K562 (cell line): ENCODE data around the gene CCDC172. TPM values are rescaled to one million over a fixed set of nuclear protein-coding genes. Genes with fewer than 3 reads are reported as not detected.

Experiments
- ATAC-seq: fragments of 200-7000 bp; cut with Tn5 transposase; 3 replicates; pipeline ENCODE4 v1.9.1; 2020; ENCODE audit warnings: moderate library complexity
- BruUV-seq: library from RNA; stranded (reverse); fragments of 400-500 nt; replicated peaks from 2 replicates; lab custom pipeline; 2021; lab: Mats Ljungman, UMichigan
- CTCF ChIA-PET: fragments of 300-600 bp; formaldehyde crosslinking; extraction: SDS; loops from one replicate; lab custom pipeline; 2021; ENCODE audit warnings: low intra/inter-chr PET ratio; lab: Yijun Ruan, JAX
- POLR2A ChIA-PET: fragments of 300-600, 350-650 bp; sonication (Branson Sonifier 250); formaldehyde crosslinking; extraction: SDS; loops from one replicate; lab custom pipeline; 2021; ENCODE audit warnings: antibody characterized with exemption, inconsistent platforms; lab: Yijun Ruan, JAX
- DNase-seq, 4 experiments: peaks; one replicate each; pipeline versions ENCODE4 v3.0.0 to v3.0.0-alpha.2; 2011 to 2018; ENCODE audit warnings: low spot score in 3 of 4, mixed read lengths in 3 of 4; ENCODE audit errors: extremely low read depth in 1 of 4
- FAIRE-seq: peaks from 2 replicates; lab custom pipeline; 2011; peaks lifted over from hg19 to GRCh38; lab: Jason Lieb, UNC
- H2AFZ ChIP-seq: 2 replicates; pipeline ENCODE4 v1.6.0; 2011; ENCODE audit warnings: low read depth, low read length, control low read depth, inconsistent platforms
- H3K27ac ChIP-seq: fragments of 200-600 bp; 3 replicates; pipeline ENCODE4 v1.8.0; 2011; ENCODE audit warnings: low read depth, mild to moderate bottlenecking, control low read depth, inconsistent platforms, low read length, moderate library complexity, mixed read lengths; ENCODE audit errors: extremely low read depth
- H3K27me3 ChIP-seq, 2 experiments: fragments of 300-600 bp in 1 of 2; 2 replicates in 1 of 2; 3 replicates in 1 of 2; pipeline versions ENCODE4 v1.6.0 to v1.8.0; 2011; ENCODE audit warnings: inconsistent platforms in 2 of 2, low read length in 2 of 2, mild to moderate bottlenecking in 1 of 2, mixed read lengths in 1 of 2, moderate library complexity in 1 of 2; ENCODE audit not compliant: control insufficient read depth in 2 of 2, insufficient read depth in 2 of 2
- H3K36me3 ChIP-seq: fragments of 300-600 bp; 3 replicates; pipeline ENCODE4 v1.8.0; 2011; ENCODE audit warnings: mild to moderate bottlenecking, low read length, inconsistent platforms; ENCODE audit not compliant: control insufficient read depth, insufficient read depth
- H3K4me1 ChIP-seq, 2 experiments: fragments of 200-600 bp in 1 of 2; replicated peaks in 1 of 2; 2 replicates in 1 of 2; 3 replicates in 1 of 2; pipeline versions ENCODE4 v1.5.1 to v1.8.0; 2011; ENCODE audit warnings: inconsistent platforms in 2 of 2, low read length in 2 of 2, mild to moderate bottlenecking in 1 of 2, mixed read lengths in 1 of 2, moderate library complexity in 1 of 2; ENCODE audit not compliant: control insufficient read depth in 2 of 2, insufficient read depth in 2 of 2
- H3K4me2 ChIP-seq: 2 replicates; pipeline ENCODE4 v1.6.1; 2011; ENCODE audit warnings: low read length, control low read depth, inconsistent platforms, mixed read lengths; ENCODE audit not compliant: insufficient read depth
- H3K4me3 ChIP-seq: fragments of 200-600 bp; sonication (generic), shearing (Covaris generic); 2 replicates; pipeline ENCODE4 v1.5.1; 2016; ENCODE audit warnings: control low read depth, inconsistent platforms
- H3K79me2 ChIP-seq: fragments of 200-600 bp; 3 replicates; pipeline ENCODE4 v1.8.0; 2011; ENCODE audit warnings: low read length, inconsistent platforms; ENCODE audit not compliant: control insufficient read depth, insufficient read depth
- H3K9ac ChIP-seq, 2 experiments: 2 replicates each; pipeline versions ENCODE4 v1.6.0 to v1.6.1; 2011; ENCODE audit warnings: low read depth in 2 of 2, low read length in 2 of 2, control low read depth in 1 of 2, inconsistent platforms in 1 of 2, mild to moderate bottlenecking in 1 of 2, mixed read lengths in 1 of 2; ENCODE audit not compliant: insufficient read depth in 1 of 2
- H3K9me1 ChIP-seq: one replicate; pipeline ENCODE4 v1.6.0; 2011; ENCODE audit warnings: inconsistent platforms, mild to moderate bottlenecking, low read length, moderate library complexity; ENCODE audit not compliant: control insufficient read depth, insufficient read depth
- H3K9me3 ChIP-seq: replicated peaks from 2 replicates; pipeline ENCODE4 v1.5.1; 2011; ENCODE audit warnings: low read depth, low read length, inconsistent platforms; ENCODE audit not compliant: control insufficient read depth, insufficient read depth
- H4K20me1 ChIP-seq: replicated peaks from 2 replicates; pipeline ENCODE4 v1.6.1; 2011; ENCODE audit warnings: low read length, inconsistent platforms, mixed read lengths; ENCODE audit not compliant: control insufficient read depth, insufficient read depth
- ARNT ChIP-seq, 2 experiments: fragments of 450-650 bp; IDR thresholded peaks; 2 replicates each; pipeline ENCODE4 v1.6.1; 2016; ENCODE audit warnings: mild to moderate bottlenecking in 1 of 2
- CBFB ChIP-seq: sonication (generic); formaldehyde crosslinking; IDR thresholded peaks from 2 replicates; pipeline ENCODE4 v1.4.0; 2020; ENCODE audit warnings: mild to moderate bottlenecking, missing genetic modification reagents
- CC2D1A ChIP-seq: fragments of 450-650 bp; IDR thresholded peaks from 2 replicates; pipeline ENCODE4 v1.6.1; 2017; ENCODE audit warnings: mild to moderate bottlenecking
- CUX1 ChIP-seq: fragments of 200-800 bp; sonication (Bioruptor generic); IDR thresholded peaks from 2 replicates; pipeline ENCODE4 v1.6.1; 2016; ENCODE audit warnings: missing genetic modification characterization, missing compliant biosample characterization
- E2F4 ChIP-seq: sonication (generic); formaldehyde crosslinking; IDR thresholded peaks from 2 replicates; pipeline ENCODE4 v1.8.0; 2022; ENCODE audit warnings: mild to moderate bottlenecking, low read depth, missing genetic modification reagents
- FIP1L1 ChIP-seq: fragments of 200-400 bp; formaldehyde crosslinking; IDR thresholded peaks from 2 replicates; pipeline ENCODE4 v1.6.1; 2018; ENCODE audit warnings: mild to moderate bottlenecking, low read depth, low read length; ENCODE audit not compliant: poor library complexity, severe bottlenecking
- FOXJ2 ChIP-seq: fragments of 200-800 bp; sonication (Bioruptor generic); IDR thresholded peaks from 2 replicates; pipeline ENCODE4 v1.6.1; 2016; ENCODE audit warnings: missing genetic modification characterization, missing compliant biosample characterization
- NCOA6 ChIP-seq: fragments of 450-650 bp; IDR thresholded peaks from 2 replicates; pipeline ENCODE4 v1.6.1; 2017; ENCODE audit warnings: mild to moderate bottlenecking
- SMARCE1 ChIP-seq: fragments of 450-650 bp; IDR thresholded peaks from 2 replicates; pipeline ENCODE4 v1.7.1; 2016; ENCODE audit warnings: mild to moderate bottlenecking
- ZKSCAN8 ChIP-seq: fragments of 200-800 bp; sonication (Bioruptor generic); IDR thresholded peaks from 2 replicates; pipeline ENCODE4 v1.6.1; 2016; ENCODE audit warnings: missing genetic modification characterization, missing compliant biosample characterization
- ZNF133 ChIP-seq: fragments of 250-450 bp; sonication (Bioruptor Pico); IDR thresholded peaks from 2 replicates; pipeline ENCODE4 v1.4.0; 2020; ENCODE audit warnings: mild to moderate bottlenecking
- ZNF232 ChIP-seq: sonication (generic); formaldehyde crosslinking; IDR thresholded peaks from 2 replicates; pipeline ENCODE4 v1.8.0; 2022; ENCODE audit warnings: mild to moderate bottlenecking, missing genetic modification reagents
- ZNF436 ChIP-seq: fragments of 250-450, 450-650 bp; sonication (Bioruptor Pico); formaldehyde crosslinking; IDR thresholded peaks from 2 replicates; pipeline ENCODE4 v1.7.0; 2020; ENCODE audit warnings: mild to moderate bottlenecking
- WGBS: fragments of 100-300 bp; shearing (Covaris generic); methylation state at CpG from one replicate; pipeline ENCODE4 v1.1.6; 2016; ENCODE audit warnings: low coverage, mixed read lengths; ENCODE audit not compliant: insufficient coverage; ENCODE audit errors: missing lambda C conversion rate; 5-methylcytosine and 5-hydroxymethylcytosine counted together
- in situ Hi-C: fragments of 300-500 bp; cut with MboI; formaldehyde crosslinking; loops from 4 replicates; pipeline ENCODE4 v1.15.0; 2018; ENCODE audit warnings: inconsistent platforms, mixed read lengths
- intact Hi-C: fragments of 100-400 bp; cut with micrococcal nuclease; formaldehyde crosslinking; loops from 2 replicates; pipeline ENCODE4 v1.14.2; 2022
- polyA plus RNA-seq, 8 experiments: library from polyadenylated mRNA; depleted of rRNA in 4 of 8; stranded (reverse) in 5 of 8; unstranded in 3 of 8; fragments of >200 nt; fragmentation: Nextera tagmentation in 2 of 8; fragmentation: Illumina TruSeq in 1 of 8; extraction: Ambion mirVana in 2 of 8; extraction: Trizol in 1 of 8; gene quantifications; 2 replicates each; pipeline versions ENCODE4 v1.2.1 to v1.2.3, GENCODE V29; 2011 to 2014; ENCODE audit warnings: inconsistent platforms in 1 of 8, missing spikeins in 1 of 8
- total RNA-seq, 7 experiments: library from RNA; depleted of rRNA in 6 of 7; stranded (reverse); fragments of >200 nt in 6 of 7; fragmentation: Illumina TruSeq in 2 of 7; extraction: Trizol in 2 of 7; gene quantifications; 2 replicates each; pipeline versions ENCODE4 v1.2.1 to v1.2.3, GENCODE V29; 2011 to 2021; ENCODE audit warnings: low replicate concordance in 1 of 7
- TF ChIP-seq, protein P1 (sequence below): fragments of 450-650 bp; formaldehyde crosslinking; IDR thresholded peaks from 2 replicates; pipeline ENCODE4 v1.4.0; 2022; ENCODE audit warnings: mild to moderate bottlenecking, moderate library complexity
- TF ChIP-seq, protein P2 (sequence below): fragments of 450-650 bp; formaldehyde crosslinking; conservative IDR thresholded peaks from 2 replicates; pipeline ENCODE4 v1.4.0; 2022; ENCODE audit warnings: mild to moderate bottlenecking, missing genetic modification characterization

The CCDC172 gene
- total and polyA plus RNA-seq, 9 of the 15 experiments (the other 6 are each of a cell fraction or from before 2014, with no cell fraction given): not detected

- TF ChIP-seq, protein P1, sequence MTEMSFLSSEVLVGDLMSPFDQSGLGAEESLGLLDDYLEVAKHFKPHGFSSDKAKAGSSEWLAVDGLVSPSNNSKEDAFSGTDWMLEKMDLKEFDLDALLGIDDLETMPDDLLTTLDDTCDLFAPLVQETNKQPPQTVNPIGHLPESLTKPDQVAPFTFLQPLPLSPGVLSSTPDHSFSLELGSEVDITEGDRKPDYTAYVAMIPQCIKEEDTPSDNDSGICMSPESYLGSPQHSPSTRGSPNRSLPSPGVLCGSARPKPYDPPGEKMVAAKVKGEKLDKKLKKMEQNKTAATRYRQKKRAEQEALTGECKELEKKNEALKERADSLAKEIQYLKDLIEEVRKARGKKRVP (CRISPR knock-in tag): no peak
- TF ChIP-seq CUX1 (CRISPR knock-in tag) (no peak), ZKSCAN8 (CRISPR knock-in tag) (no peak), ARNT (IDR thresholded peaks at IDR 0.05) (no peak)
Measured at GRCh38 chr10:116353817-116354216, 29.6 kb downstream of the CCDC172 start (continued).

- Histone ChIP-seq H3K9me3 (no peaks in the 10 kb centered on the region), H4K20me1 (no peaks in the 10 kb centered on the region), H3K4me1 (no peaks in the 10 kb centered on the region), H3K36me3 (no peaks in the 10 kb centered on the region), H3K4me3 (no peak overlapping the region), H3K27me3 (no peaks in the 10 kb centered on the region), H3K9ac (no peak overlapping the region), H3K4me2 (no peak overlapping the region), H3K27ac (no peak overlapping the region), H3K79me2 (no peaks in the 10 kb centered on the region), H3K9me1 (no peaks in the 10 kb centered on the region), H2AFZ (no peak overlapping the region)
- FAIRE-seq (no peak), DNase-seq (no peak), ATAC-seq (no peak)
- no TSS peak for BruUV-seq
- WGBS: 0% methylated on average over 2 of the region's 2 CpGs
- POLR2A ChIA-PET: no interaction called here
- CTCF ChIA-PET: no interaction called here
- intact Hi-C loops (no loop called here), in situ Hi-C loops (no loop called here)
- no peak for TF ChIP-seq ZNF232 (CRISPR knock-in tag)
- no peak for TF ChIP-seq FOXJ2 (tag)
- no peak for TF ChIP-seq SMARCE1
- TF ChIP-seq E2F4: no peak
- TF ChIP-seq CC2D1A: no peak
- no peak for TF ChIP-seq ZNF133 (CRISPR knock-in tag)
- TF ChIP-seq FIP1L1: no peak
- no peak for TF ChIP-seq NCOA6
- TF ChIP-seq CBFB (CRISPR knock-in tag): no peak
- TF ChIP-seq ZNF436 (CRISPR knock-in tag): no peak
- TF ChIP-seq, protein P2, sequence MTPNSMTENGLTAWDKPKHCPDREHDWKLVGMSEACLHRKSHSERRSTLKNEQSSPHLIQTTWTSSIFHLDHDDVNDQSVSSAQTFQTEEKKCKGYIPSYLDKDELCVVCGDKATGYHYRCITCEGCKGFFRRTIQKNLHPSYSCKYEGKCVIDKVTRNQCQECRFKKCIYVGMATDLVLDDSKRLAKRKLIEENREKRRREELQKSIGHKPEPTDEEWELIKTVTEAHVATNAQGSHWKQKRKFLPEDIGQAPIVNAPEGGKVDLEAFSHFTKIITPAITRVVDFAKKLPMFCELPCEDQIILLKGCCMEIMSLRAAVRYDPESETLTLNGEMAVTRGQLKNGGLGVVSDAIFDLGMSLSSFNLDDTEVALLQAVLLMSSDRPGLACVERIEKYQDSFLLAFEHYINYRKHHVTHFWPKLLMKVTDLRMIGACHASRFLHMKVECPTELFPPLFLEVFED: no peak
Measured at GRCh38 chr10:116355341-116355740, 31.1 kb downstream of the CCDC172 start.
